Fibroblast of peridontal ligament (primary cell): Measurements from ENCODE around the gene CCDC197.
A peak's percentile ranks its signal among the peaks of the same experiment; 100 is the strongest.

Experiments
- DNase-seq: peaks from one replicate; pipeline ENCODE4 v3.0.0-alpha.2; 2010; ENCODE audit errors: extremely low read depth

Gene CCDC197

GRCh38 chr14:94043111-94043755 lies 46.1 kb downstream of the CCDC197 start:
- peak; percentile 22 for DNase-seq

DNA sequence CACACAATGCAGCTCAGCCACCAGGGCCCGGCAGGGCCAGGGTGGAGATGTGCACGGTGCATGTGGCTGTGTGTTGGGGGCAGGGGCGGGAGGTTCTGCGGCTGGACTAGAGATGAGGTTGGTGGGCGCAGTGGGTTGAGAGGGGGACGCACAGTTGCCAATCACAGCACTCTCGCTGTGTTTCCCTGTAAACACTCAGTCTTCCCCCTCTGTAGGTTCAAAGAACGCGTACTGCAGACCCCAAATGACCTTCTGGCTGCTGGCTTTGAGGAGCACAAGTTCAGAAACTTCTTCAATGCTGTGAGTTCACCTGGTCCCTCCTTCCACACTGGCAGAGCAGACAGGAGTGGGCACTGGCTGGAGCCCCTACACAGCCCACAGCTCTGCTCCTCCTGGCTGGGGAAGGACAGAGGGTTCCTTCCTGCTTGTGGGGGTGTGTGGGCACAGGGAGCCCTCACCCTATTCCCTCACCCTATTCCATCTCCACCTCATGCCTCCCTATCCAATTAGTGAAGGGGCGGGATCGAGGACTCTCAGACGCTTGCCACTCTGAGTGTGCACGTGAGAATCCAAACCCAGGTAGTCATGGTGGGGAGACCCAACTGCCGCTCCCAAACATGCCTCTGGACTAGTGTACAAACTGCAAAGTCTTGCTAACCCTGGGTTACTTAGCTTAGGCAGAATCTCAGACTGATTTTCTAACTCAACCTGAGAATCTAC lies 46.8 kb downstream of the CCDC197 start:
- DNase-seq = no peak

- no peak for DNase-seq
These were observed 47.5 kb downstream of the CCDC197 start for GRCh38 chr14:94044476-94045091.

- DNase-seq = no peak
These were observed 48.0 kb downstream of the CCDC197 start for GRCh38 chr14:94045101-94045500.

GRCh38 chr14:94045563-94046345 lies 48.7 kb downstream of the CCDC197 start:
- no peak for DNase-seq

DNA sequence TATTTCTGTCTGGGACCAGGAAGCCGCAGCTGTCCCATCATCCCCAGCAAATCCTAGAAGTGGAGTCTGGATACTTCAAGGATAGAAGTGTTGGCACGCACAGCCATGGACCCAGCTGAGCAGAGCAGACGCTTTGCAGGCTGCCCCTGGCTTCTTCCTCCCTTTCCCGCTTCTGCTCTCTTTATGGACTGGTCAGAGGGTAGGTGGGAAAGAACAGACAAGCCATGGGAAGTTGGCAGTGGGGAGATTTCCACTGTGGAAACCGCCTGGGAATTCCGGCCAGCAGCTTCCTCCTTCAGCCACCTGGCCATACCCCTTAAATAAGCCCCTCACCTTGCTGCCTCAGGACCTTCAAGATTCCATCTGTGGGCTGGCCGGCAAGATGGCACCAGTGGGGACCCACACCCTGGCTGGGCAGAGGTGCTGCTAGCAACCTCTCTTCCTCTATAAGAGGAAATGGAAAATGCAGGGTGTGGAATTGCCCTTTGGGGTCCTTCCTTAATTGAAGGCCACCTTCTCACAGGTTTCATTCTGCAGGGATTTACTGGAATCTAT lies 49.7 kb downstream of the CCDC197 start:
- DNase-seq = no peak

- no peak for DNase-seq
These were observed 50.5 kb downstream of the CCDC197 start for GRCh38 chr14:94047581-94047980.

DNA sequence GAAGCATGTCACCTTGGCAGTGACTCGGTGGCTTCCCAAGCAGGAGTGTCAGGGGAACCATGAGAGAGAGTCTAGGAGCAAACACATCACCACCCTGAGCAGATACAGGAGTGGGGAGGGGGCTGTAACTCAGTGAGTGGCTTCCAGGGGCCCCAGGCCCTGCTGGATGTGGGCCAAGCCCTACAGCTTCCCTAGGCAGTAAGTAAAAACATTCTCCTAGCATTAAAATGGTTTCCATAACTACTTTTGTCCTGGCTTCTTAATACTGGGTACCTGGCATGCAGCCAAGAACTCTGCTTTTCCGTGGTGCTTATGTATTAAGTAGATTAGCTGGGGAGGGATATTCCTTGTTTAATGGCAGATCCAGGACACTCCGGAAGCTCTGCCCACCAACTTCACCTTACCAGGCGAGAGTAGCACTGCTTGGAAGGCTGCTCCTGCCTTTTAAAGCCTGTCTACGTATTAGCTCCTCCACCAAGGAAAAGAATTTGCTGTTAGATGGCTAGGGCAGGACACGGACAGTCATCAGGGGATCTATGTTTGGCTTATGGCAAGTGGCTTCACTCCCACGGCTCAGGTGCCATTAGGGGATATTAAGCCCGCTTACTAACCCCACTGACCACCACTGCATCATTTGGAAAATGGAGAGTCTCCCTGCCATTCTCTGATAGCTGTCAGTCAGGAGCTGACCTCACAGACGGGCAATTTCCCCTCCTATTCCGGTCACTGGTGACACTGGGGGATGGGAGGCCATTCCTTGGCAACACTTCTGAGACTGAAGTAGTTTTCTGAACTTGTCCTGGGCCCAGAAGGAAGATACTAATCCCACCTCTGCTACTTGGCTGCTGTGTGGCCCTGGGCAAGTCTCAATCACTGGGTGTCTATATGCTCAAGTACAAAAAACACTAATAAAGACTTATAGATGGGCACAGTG lies 51.9 kb downstream of the CCDC197 start:
- DNase-seq = no peak

- no peak for DNase-seq
These were observed 52.5 kb downstream of the CCDC197 start for GRCh38 chr14:94049625-94050023.

DNA sequence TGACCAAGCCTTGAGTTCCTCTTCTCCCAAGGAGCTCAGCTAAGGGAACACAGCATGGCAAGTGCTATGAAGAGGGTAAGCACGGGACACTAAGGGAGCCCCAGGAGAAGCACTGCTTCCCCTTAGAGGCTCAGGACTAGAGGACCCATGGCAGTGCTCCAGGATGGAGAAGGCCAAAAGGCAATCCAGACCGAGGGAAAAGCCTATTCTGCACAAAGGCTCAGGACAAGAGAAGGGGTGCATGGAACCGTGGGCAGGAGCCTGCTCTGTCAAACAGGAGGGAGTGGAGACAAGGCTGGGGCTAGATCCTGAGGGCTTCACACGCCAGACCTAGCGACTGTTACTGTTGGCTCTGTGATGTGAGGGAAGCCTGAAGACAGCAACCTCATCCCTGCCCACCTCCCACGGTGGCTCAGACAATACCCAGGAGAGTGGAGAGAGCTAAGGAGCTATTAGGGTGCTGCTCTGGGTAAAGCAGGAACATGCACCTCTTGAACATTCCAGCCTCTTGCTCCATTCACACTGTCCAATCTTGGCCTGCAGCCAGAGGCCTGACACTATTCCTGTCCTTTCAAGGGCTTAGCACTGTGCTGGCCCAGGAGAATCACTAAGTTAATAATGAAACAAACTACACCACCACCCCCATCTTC lies 53.3 kb downstream of the CCDC197 start:
- DNase-seq = no peak

DNA sequence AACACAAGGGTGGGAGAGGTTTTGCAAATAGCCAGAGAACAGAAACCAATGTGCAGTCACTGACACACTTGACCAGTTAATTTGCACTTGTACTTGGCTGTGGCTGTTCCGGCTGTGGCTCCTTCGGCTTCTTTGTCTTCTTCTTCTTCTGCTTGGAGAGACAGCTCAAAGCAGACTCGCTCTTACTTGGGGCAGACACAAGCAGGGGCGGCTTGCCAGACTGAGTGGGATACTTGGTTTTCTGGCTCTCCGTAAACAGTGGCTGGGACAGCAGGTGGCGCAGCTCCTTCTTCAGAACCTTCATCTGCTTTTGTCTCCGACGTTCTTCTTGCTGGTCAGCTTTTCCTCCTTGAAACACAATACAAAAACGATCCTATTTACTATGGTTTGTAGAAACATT lies 54.0 kb downstream of the CCDC197 start:
- peak; percentile 63 for DNase-seq

GRCh38 chr14:94051779-94052178 lies 54.7 kb downstream of the CCDC197 start:
- DNase-seq = no peak

GRCh38 chr14:94052199-94052598 lies 55.1 kb downstream of the CCDC197 start:
- DNase-seq = no peak

- DNase-seq = no peak
These were observed 55.6 kb downstream of the CCDC197 start for GRCh38 chr14:94052662-94053061.

DNA sequence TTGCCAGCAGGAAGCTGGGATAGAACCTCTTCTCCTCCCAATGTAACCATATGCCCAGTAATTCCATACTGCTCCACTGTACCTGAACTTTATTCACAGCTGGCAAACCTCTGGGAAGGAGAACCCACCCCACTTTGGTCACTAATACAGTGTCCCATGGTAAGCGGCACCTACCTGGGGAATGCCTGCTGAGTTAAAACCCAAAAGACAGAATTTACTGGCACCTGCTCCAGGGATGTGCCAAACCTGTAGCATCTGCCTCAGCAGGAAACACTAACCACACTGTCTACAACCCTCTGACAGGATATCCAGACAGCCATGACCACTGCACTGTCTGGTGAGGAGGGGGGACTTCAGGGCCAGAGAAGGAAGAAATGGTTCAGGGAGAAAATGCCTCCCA lies 57.3 kb downstream of the CCDC197 start:
- DNase-seq = no peak

GRCh38 chr14:94054936-94055335 lies 57.8 kb downstream of the CCDC197 start:
- DNase-seq = no peak

- no peak for DNase-seq
These were observed 59.6 kb downstream of the CCDC197 start for GRCh38 chr14:94056579-94057308.

DNA sequence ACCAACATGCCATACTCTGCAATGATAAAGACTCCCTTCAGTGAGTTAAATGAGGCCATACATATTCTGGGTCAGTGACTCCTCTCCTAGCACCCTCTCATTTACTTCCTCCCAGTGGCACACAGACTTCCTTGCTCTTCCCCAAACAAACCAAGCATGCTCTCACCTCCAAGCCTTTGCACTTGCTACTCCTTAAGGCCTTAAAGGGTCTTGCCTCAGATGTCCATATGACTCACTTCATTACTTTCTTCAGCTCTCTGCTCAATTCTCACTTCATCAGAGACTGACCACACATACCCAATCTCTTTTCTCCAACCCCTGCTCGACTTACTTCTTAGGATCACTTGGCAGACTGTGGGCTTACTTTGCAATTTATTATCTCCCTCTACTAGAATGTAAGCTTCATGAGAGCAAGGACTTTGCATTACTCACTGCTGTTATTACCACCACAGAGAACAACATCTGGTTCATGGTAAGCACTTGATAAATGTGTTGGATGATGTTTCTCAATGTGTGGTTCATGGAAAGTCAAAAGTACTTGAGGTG lies 61.1 kb downstream of the CCDC197 start:
- no peak for DNase-seq
